Nephron (organoid): ENCODE measurements around the gene SEC23IP.
"Not testable (repeated sequence)": the region's sequence is repeated elsewhere in the genome, so short reads cannot be mapped to it uniquely, and the experiment has no call there.

Experiments used
- H3K27ac Mint-ChIP-seq, 3 experiments: 2 replicates each; pipeline ENCODE4 v1.8.0; 2020; ENCODE audit warnings: mixed read lengths in 3 of 3, mild to moderate bottlenecking in 2 of 3, moderate library complexity in 1 of 3
- H3K27me3 Mint-ChIP-seq: 2 replicates; pipeline ENCODE4 v1.8.0; 2021; ENCODE audit warnings: low read depth, mild to moderate bottlenecking, moderate library complexity, mixed read lengths
- H3K36me3 Mint-ChIP-seq: 2 replicates; pipeline ENCODE4 v1.8.0; 2020; ENCODE audit warnings: low read depth, mixed read lengths
- H3K4me1 Mint-ChIP-seq: 2 replicates; pipeline ENCODE4 v1.8.0; 2020; ENCODE audit warnings: mixed read lengths
- H3K4me3 Mint-ChIP-seq, 3 experiments: 2 replicates each; pipeline ENCODE4 v1.8.0; 2020; ENCODE audit warnings: mild to moderate bottlenecking in 3 of 3, mixed read lengths in 3 of 3, moderate library complexity in 2 of 3
- H3K9me3 Mint-ChIP-seq: 2 replicates; pipeline ENCODE4 v1.8.0; 2020; ENCODE audit warnings: mixed read lengths
- CTCF ChIP-seq, 3 experiments: fragments of 200-600 bp; sonication (generic); IDR thresholded peaks; one replicate each; pipeline ENCODE4 v1.5.0; 2021; ENCODE audit warnings: antibody characterized with exemption in 3 of 3; ENCODE audit not compliant: unreplicated experiment in 3 of 3

Gene SEC23IP

DNA sequence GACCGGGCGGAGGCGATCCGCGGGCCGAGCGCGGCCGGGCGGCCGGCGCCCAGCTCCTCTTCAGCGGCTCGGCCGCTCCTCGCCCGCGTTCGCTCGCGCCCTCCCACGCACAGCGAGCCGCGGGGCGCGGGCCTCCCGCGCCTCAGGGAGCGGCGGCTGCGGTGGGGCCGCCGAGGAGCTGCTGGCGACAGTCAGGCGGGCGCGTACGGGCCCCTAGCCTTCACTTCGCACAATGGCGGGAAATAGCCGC is 20.0 kb upstream of the SEC23IP start, which contains the start of gene MCMBP:
Gene MCMBP (minus strand): TSS at position 234 of the 250 bp plus-strand sequence. CDS start 259 bp downstream, outside the sequence.
- TF ChIP-seq CTCF (IDR thresholded peaks at IDR 0.05; ENCODE audit: unreplicated experiment in 3 of 3) = no peak

DNA sequence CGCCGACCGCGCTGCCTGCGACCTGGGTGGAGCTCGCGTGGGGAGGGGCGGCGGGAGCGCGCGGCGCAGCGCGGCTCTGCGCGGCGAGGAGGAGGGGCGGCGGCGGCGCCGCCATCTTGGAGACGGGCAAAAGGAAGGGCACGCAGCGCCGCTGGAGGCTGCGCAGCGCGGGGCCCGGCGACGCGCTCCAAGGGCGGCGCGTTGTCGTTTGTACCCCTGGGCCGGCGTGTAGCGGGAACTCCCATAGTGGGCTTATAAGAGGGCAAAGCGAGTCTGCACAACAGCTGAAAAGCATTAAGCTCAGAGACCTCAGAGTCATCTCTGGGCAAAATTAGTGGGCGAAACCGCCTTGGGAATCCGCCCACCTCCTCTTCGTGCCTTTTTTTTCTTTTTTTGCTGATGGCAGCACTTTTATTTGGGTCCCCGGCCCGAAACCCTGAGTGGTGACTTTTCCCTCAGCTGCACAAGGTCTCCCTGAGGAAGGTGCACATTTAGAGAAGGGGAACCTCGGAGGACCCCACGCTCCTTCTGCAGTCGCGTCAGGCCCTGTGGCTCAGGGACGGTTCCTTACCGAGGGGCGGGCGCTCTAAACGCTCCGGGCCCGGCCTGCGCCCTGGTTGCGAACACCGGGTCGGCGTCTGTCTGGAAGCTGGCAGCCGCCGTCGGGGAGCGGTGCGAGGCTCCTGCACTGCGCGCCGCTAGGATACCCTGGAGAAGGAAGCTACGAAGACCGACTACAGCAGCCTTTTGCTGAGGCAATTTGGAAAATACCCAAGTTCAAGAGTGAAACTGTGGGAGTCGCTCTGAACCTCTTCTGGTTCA is 19.5 kb upstream of the SEC23IP start:
- peak overlapping the region; percentile 92 to 95 (median 93) for H3K27ac Mint-ChIP-seq
- no peaks in the 10 kb centered on the region for H3K36me3 Mint-ChIP-seq
- H3K4me3 Mint-ChIP-seq = peak overlapping the region; percentile 86 to 93 (median 90)
- no peaks in the 10 kb centered on the region for H3K9me3 Mint-ChIP-seq
- H3K27me3 Mint-ChIP-seq = no peaks in the 10 kb centered on the region
- TF ChIP-seq CTCF (IDR thresholded peaks at IDR 0.05; ENCODE audit: unreplicated experiment in 3 of 3) = no peak
- peaks cover 28% of the 10 kb centered on the region for H3K4me1 Mint-ChIP-seq

More for the DNA sequence above, 20.0 kb upstream of the SEC23IP start, which contains the start of gene MCMBP:
- peaks cover 32% of the 10 kb centered on the region for H3K4me1 Mint-ChIP-seq
- no peaks in the 10 kb centered on the region for H3K27me3 Mint-ChIP-seq
- peak within 1 kb of the TSS; percentile 86 to 99 (median 96) for H3K4me3 Mint-ChIP-seq
- peak within 1 kb of the TSS; percentile 93 to 97 (median 95) for H3K27ac Mint-ChIP-seq
- no peaks in the 10 kb centered on the region for H3K9me3 Mint-ChIP-seq
- no peaks in the 10 kb centered on the region for H3K36me3 Mint-ChIP-seq

DNA sequence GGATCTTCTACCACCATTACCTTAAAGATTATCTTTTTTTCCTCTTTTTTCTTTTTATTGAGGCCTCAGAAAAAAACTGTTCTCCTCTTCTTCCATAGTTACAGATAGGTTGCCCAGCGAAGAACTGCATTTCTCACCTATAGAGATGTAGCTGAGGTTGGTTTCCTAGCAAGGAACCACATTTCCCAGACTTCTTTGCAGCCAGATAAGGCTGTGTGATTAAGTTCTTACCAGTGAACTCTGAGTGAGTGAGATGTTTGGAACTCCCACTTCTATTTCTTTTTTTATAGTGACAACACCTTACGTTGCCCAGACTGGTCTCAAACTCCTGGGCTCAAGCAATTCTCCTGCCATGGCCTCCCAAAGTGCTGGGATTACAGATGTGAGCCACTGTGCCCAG is 14.0 kb upstream of the SEC23IP start:
- Mint-ChIP-seq H3K27me3 (no peaks in the 10 kb centered on the region), H3K9me3 (no peaks in the 10 kb centered on the region), H3K36me3 (no peaks in the 10 kb centered on the region), H3K27ac (no peak overlapping the region), H3K4me3 (no peak overlapping the region), H3K4me1 (peaks cover 10% of the 10 kb centered on the region)
- TF ChIP-seq CTCF (IDR thresholded peaks at IDR 0.05; ENCODE audit: unreplicated experiment in 3 of 3) = no peak

DNA sequence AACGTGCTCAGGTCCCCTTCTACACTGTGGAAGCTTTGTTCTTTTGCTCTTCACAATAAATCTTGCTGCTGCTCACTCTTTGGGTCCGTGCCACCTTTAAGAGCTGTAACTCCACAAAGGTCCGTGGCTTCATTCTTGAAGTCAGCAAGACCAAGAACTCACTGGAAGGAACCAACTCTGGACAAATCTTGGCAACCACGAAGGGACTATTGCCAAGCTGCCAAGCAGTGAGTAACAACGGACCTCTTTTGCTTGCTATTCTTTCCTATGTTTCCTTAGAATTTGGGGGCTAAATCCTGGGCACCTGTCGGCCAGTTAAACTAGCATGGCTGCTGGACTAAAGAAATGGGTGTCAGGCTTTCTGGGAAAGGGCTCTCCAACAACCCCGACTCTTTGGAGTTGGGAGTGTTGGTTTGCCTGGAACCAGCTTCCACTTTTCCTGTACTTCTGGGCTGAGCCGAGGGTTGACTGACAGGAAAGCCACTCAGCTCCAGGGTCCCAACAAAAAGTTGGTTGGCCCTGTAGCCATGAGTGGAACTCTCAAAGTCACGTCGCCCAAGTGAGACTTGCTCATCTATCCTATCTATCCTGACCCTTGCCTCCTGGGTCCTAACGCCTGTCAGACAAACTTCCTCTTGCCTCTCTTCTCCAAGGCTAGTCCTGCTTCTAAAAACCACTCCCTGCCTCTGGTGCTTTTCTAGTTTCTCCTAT is 8.5 kb upstream of the SEC23IP start:
- H3K4me3 Mint-ChIP-seq, H3K36me3 Mint-ChIP-seq, H3K4me1 Mint-ChIP-seq, H3K27ac Mint-ChIP-seq, H3K27me3 Mint-ChIP-seq, H3K9me3 Mint-ChIP-seq: not testable (repeated sequence)

DNA sequence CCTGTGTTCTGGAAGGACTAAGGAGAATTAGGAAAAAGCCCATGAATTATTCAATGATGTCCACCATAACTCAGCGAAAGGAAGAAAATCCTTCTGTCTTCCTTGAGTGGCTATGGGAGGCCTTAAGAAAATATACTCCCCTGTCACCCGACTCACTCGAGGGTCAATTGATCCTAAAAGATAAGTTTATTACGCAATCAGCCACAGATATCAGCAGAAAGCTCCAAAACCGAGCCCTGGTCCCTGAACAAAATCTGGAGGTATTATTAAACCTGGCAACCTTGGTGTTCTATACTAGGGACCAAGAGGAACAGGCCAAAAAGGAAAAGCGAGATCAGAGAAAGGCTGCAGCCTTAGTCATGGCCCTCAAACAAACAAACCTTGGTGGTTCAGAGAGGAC is 6.5 kb upstream of the SEC23IP start:
- H3K27ac Mint-ChIP-seq, H3K4me1 Mint-ChIP-seq, H3K9me3 Mint-ChIP-seq, H3K4me3 Mint-ChIP-seq, H3K27me3 Mint-ChIP-seq, H3K36me3 Mint-ChIP-seq: not testable (repeated sequence)

- H3K4me3 Mint-ChIP-seq = peak overlapping the region in 1 of 3 experiments; percentile 28
- not testable (repeated sequence) for H3K27ac Mint-ChIP-seq, H3K4me1 Mint-ChIP-seq, H3K27me3 Mint-ChIP-seq, H3K9me3 Mint-ChIP-seq, H3K36me3 Mint-ChIP-seq
Measured at GRCh38 chr10:119888715-119889114, 3.8 kb upstream of the SEC23IP start.

GRCh38 chr10:119889201-119889600 is 3.3 kb upstream of the SEC23IP start:
- Mint-ChIP-seq H3K4me3 (peak overlapping the region; percentile 40 to 74 (median 62)), H3K4me1 (peaks cover 14% of the 10 kb centered on the region)
- not testable (repeated sequence) for H3K9me3 Mint-ChIP-seq, H3K27ac Mint-ChIP-seq, H3K36me3 Mint-ChIP-seq, H3K27me3 Mint-ChIP-seq

- not testable (repeated sequence) for H3K9me3 Mint-ChIP-seq, H3K27ac Mint-ChIP-seq, H3K36me3 Mint-ChIP-seq, H3K27me3 Mint-ChIP-seq
- peaks cover 22% of the 10 kb centered on the region for H3K4me1 Mint-ChIP-seq
- peak overlapping the region; percentile 24 to 76 (median 66) for H3K4me3 Mint-ChIP-seq
Measured at GRCh38 chr10:119890307-119890706, 2.2 kb upstream of the SEC23IP start.

DNA sequence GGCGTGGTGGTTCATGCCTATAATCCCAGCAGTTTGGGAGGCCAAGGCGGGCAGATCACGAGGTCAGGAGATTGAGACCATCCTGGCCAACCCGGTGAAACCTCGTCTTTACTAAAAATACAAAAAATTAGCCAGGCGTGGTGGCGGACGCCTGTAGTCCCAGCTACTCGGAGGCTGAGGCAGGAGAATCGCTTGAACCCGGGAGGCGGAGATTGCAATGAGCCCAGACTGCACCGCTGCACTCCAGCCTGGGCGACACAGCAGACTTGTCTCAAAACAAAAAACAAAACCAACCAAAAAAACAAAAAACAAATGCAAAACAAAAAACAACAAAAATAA is 712 bp upstream of the SEC23IP start:
- H3K36me3 Mint-ChIP-seq, H3K27me3 Mint-ChIP-seq, H3K9me3 Mint-ChIP-seq: not testable (repeated sequence)
- peak overlapping the region; percentile 98 to 100 (median 99) for H3K4me3 Mint-ChIP-seq
- peak overlapping the region; percentile 89 to 98 (median 97) for H3K27ac Mint-ChIP-seq
- peaks cover 37% of the 10 kb centered on the region for H3K4me1 Mint-ChIP-seq
